Breast epithelium (tissue), 4 donors: ENCODE data around the gene CHSY1. TPM values are rescaled to one million over a fixed set of nuclear protein-coding genes. Genes with fewer than 3 reads are reported as not detected.

ENCODE experiments used
- DNase-seq, 2 donors: peaks; one replicate each; pipeline ENCODE4 v3.0.0-alpha.2; 2019; ENCODE audit warnings: low spot score in 2 of 2
- H3K27ac ChIP-seq, 2 donors: fragments of 200-600 bp; sonication (generic) in 1 of 2; one replicate each; pipeline ENCODE4 v1.5.1; 2016 to 2019; ENCODE audit warnings: mild to moderate bottlenecking in 1 of 2
- H3K27me3 ChIP-seq, 2 donors: fragments of 200-600 bp; sonication (generic) in 1 of 2; one replicate each; pipeline versions ENCODE4 v1.5.1 to v1.6.0; 2017 to 2019; ENCODE audit warnings: control low read depth in 1 of 2, mild to moderate bottlenecking in 1 of 2
- H3K36me3 ChIP-seq: fragments of 200-600 bp; one replicate; pipeline ENCODE4 v1.5.1; 2019
- H3K4me1 ChIP-seq, 2 donors: fragments of 200-600 bp; sonication (generic); one replicate each; pipeline ENCODE4 v1.5.1; 2016 to 2019; ENCODE audit warnings: control low read depth in 1 of 2
- H3K4me3 ChIP-seq, 3 donors: fragments of 200-600 bp; sonication (generic); 1 replicate in 2 of 3; 2 replicates in 1 of 3; pipeline ENCODE4 v1.5.1; 2016 to 2019; ENCODE audit warnings: mild to moderate bottlenecking in 3 of 3, moderate library complexity in 2 of 3
- H3K9me3 ChIP-seq, 2 donors: fragments of 200-600 bp; sonication (generic) in 1 of 2; one replicate each; pipeline ENCODE4 v1.5.1; 2016 to 2019; ENCODE audit warnings: control low read depth in 1 of 2
- CTCF ChIP-seq, 3 donors: fragments of 450-650 bp; IDR thresholded peaks; one replicate each; pipeline ENCODE4 v1.5.1; 2016 to 2017; ENCODE audit warnings: antibody characterized with exemption in 3 of 3, mild to moderate bottlenecking in 3 of 3, moderate library complexity in 3 of 3
- POLR2A ChIP-seq: fragments of 450-650 bp; IDR thresholded peaks from one replicate; pipeline ENCODE4 v1.6.1; 2016; ENCODE audit warnings: antibody characterized with exemption, mild to moderate bottlenecking, moderate library complexity
- POLR2AphosphoS5 ChIP-seq, 3 donors: sonication (generic); formaldehyde crosslinking; IDR thresholded peaks; one replicate each; pipeline ENCODE4 v1.6.1; 2017; ENCODE audit warnings: antibody characterized with exemption in 3 of 3
- intact Hi-C: fragments of 100-400 bp; cut with DNase I; formaldehyde crosslinking; loops from one replicate; pipeline ENCODE4 v1.15.1; 2023; ENCODE audit warnings: low total_unique reads
- total RNA-seq, 3 donors: library from RNA; depleted of rRNA; stranded (reverse); fragments of >200 nt; gene quantifications; one replicate each; pipeline ENCODE4 v1.1.0, GENCODE V29; 2016

Gene CHSY1
- total RNA-seq, 3 donors from 2014 or later = 22.6 to 36.7 (median 33.4) TPM

GRCh38 chr15:101204739-101205535 lies 46.9 kb downstream of the CHSY1 start:
- DNase-seq = no peak
- Histone ChIP-seq H3K27ac (no peak overlapping the region), H3K27me3 (no peaks in the 10 kb centered on the region), H3K4me3 (no peak overlapping the region), H3K36me3 (no peaks in the 10 kb centered on the region), H3K4me1 (peaks cover 3 to 11% of the 10 kb centered on the region in 2 donors), H3K9me3 (no peaks in the 10 kb centered on the region)
- intact Hi-C loops = no loop called here
- TF ChIP-seq POLR2AphosphoS5 (IDR thresholded peaks at IDR 0.05) (no peak), POLR2A (no peak), CTCF (IDR thresholded peaks at IDR 0.05) (no peak)

GRCh38 chr15:101203607-101204189 lies 48.1 kb downstream of the CHSY1 start:
- Histone ChIP-seq H3K36me3 (no peaks in the 10 kb centered on the region), H3K9me3 (no peaks in the 10 kb centered on the region), H3K4me3 (no peak overlapping the region), H3K27ac (no peak overlapping the region), H3K27me3 (no peaks in the 10 kb centered on the region), H3K4me1 (peaks cover 3 to 5% of the 10 kb centered on the region in 2 donors)
- no peak for DNase-seq
- TF ChIP-seq POLR2A = no peak
- TF ChIP-seq POLR2AphosphoS5 (IDR thresholded peaks at IDR 0.05) = no peak
- TF ChIP-seq CTCF (IDR thresholded peaks at IDR 0.05) = no peak
- intact Hi-C loops = no loop called here

GRCh38 chr15:101203029-101203573 lies 48.7 kb downstream of the CHSY1 start:
- Histone ChIP-seq H3K27ac (no peak overlapping the region), H3K4me3 (no peak overlapping the region), H3K9me3 (no peaks in the 10 kb centered on the region), H3K4me1 (peaks cover 3 to 5% of the 10 kb centered on the region in 2 donors), H3K36me3 (no peaks in the 10 kb centered on the region), H3K27me3 (no peaks in the 10 kb centered on the region)
- intact Hi-C loops = no loop called here
- no peak for DNase-seq
- no peak for TF ChIP-seq CTCF (IDR thresholded peaks at IDR 0.05)
- no peak for TF ChIP-seq POLR2A
- TF ChIP-seq POLR2AphosphoS5 (IDR thresholded peaks at IDR 0.05) = no peak

GRCh38 chr15:101201411-101202174 lies 50.3 kb downstream of the CHSY1 start:
- intact Hi-C loops = no loop called here
- H3K9me3 ChIP-seq = no peaks in the 10 kb centered on the region
- peaks cover 3 to 5% of the 10 kb centered on the region in 2 donors for H3K4me1 ChIP-seq

More at GRCh38 chr15:101201411-101202174, 50.3 kb downstream of the CHSY1 start:
- TF ChIP-seq POLR2A = no peak
- no peak for TF ChIP-seq CTCF (IDR thresholded peaks at IDR 0.05)
- no peak for TF ChIP-seq POLR2AphosphoS5 (IDR thresholded peaks at IDR 0.05)
- peak; percentile 65 to 66 for DNase-seq
- no peaks in the 10 kb centered on the region for H3K36me3 ChIP-seq
- H3K27me3 ChIP-seq = no peaks in the 10 kb centered on the region
- peak overlapping the region in 1 of 3 donors; percentile 1 for H3K4me3 ChIP-seq
- peak overlapping the region; percentile 72 to 74 for H3K27ac ChIP-seq
